Measurements from ENCODE around the gene COPS7B. TPM values are rescaled to one million over a fixed set of nuclear protein-coding genes. Genes with fewer than 3 reads are reported as not detected.

The COPS7B gene
- total RNA-seq, 1 experiment from 2014 or later: 57.1 TPM

DNA sequence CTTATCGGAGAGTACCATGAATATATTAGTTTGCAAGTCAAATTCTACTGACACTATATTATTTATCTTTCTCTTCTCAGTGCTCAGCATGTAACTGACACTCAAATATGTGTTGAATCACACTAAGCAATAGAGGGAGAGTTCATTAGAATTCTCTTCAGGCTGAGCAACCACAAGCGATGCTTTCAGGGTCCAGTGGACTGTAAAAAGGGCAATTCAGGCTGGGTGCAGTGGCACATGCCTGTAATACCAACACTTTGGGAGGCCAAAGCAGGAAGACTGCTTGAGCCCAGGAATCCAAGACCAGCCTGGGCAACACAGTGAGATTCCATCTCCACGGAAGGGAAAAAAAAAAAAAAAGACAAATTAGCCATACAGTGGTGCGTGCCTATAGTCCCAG lies 21.5 kb upstream of the COPS7B start (continued):
- no peak for TF ChIP-seq GABPB1 (CRISPR knock-in tag; IDR thresholded peaks at IDR 0.05)
- TF ChIP-seq, protein P1, sequence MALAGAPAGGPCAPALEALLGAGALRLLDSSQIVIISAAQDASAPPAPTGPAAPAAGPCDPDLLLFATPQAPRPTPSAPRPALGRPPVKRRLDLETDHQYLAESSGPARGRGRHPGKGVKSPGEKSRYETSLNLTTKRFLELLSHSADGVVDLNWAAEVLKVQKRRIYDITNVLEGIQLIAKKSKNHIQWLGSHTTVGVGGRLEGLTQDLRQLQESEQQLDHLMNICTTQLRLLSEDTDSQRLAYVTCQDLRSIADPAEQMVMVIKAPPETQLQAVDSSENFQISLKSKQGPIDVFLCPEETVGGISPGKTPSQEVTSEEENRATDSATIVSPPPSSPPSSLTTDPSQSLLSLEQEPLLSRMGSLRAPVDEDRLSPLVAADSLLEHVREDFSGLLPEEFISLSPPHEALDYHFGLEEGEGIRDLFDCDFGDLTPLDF (CRISPR knock-in tag; IDR thresholded peaks at IDR 0.05): no peak
- TF ChIP-seq, protein P2, sequence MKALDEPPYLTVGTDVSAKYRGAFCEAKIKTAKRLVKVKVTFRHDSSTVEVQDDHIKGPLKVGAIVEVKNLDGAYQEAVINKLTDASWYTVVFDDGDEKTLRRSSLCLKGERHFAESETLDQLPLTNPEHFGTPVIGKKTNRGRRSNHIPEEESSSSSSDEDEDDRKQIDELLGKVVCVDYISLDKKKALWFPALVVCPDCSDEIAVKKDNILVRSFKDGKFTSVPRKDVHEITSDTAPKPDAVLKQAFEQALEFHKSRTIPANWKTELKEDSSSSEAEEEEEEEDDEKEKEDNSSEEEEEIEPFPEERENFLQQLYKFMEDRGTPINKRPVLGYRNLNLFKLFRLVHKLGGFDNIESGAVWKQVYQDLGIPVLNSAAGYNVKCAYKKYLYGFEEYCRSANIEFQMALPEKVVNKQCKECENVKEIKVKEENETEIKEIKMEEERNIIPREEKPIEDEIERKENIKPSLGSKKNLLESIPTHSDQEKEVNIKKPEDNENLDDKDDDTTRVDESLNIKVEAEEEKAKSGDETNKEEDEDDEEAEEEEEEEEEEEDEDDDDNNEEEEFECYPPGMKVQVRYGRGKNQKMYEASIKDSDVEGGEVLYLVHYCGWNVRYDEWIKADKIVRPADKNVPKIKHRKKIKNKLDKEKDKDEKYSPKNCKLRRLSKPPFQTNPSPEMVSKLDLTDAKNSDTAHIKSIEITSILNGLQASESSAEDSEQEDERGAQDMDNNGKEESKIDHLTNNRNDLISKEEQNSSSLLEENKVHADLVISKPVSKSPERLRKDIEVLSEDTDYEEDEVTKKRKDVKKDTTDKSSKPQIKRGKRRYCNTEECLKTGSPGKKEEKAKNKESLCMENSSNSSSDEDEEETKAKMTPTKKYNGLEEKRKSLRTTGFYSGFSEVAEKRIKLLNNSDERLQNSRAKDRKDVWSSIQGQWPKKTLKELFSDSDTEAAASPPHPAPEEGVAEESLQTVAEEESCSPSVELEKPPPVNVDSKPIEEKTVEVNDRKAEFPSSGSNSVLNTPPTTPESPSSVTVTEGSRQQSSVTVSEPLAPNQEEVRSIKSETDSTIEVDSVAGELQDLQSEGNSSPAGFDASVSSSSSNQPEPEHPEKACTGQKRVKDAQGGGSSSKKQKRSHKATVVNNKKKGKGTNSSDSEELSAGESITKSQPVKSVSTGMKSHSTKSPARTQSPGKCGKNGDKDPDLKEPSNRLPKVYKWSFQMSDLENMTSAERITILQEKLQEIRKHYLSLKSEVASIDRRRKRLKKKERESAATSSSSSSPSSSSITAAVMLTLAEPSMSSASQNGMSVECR (CRISPR knock-in tag; IDR thresholded peaks at IDR 0.05; ENCODE audit: borderline replicate concordance): no peak
- TF ChIP-seq, protein P3, sequence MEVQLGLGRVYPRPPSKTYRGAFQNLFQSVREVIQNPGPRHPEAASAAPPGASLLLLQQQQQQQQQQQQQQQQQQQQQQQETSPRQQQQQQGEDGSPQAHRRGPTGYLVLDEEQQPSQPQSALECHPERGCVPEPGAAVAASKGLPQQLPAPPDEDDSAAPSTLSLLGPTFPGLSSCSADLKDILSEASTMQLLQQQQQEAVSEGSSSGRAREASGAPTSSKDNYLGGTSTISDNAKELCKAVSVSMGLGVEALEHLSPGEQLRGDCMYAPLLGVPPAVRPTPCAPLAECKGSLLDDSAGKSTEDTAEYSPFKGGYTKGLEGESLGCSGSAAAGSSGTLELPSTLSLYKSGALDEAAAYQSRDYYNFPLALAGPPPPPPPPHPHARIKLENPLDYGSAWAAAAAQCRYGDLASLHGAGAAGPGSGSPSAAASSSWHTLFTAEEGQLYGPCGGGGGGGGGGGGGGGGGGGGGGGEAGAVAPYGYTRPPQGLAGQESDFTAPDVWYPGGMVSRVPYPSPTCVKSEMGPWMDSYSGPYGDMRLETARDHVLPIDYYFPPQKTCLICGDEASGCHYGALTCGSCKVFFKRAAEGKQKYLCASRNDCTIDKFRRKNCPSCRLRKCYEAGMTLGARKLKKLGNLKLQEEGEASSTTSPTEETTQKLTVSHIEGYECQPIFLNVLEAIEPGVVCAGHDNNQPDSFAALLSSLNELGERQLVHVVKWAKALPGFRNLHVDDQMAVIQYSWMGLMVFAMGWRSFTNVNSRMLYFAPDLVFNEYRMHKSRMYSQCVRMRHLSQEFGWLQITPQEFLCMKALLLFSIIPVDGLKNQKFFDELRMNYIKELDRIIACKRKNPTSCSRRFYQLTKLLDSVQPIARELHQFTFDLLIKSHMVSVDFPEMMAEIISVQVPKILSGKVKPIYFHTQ (CRISPR knock-in tag; IDR thresholded peaks at IDR 0.05): no peak

DNA sequence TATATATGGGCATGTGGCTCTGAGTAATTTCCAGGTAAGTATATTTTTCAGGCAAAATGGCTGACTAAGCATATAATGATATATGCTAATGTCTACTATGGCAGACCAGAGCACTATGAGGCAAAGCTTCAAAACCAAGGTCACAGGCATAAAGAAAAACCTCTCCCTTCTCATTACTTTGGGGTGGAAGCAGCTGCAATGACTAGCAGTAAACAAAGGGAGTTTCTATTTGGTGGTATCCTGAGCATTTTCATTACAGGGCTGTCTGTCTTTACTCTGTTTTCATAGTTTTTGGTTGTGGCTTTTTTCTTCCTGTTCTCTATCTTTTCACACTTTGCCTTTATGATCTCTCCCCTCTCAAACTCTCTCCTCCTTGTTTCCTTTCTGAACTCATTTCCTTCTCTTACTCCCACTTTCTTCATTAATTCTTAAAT lies 20.7 kb upstream of the COPS7B start:
- Mint-ChIP-seq H3K4me1 (peaks cover 9% of the 10 kb centered on the region), H3K27me3 (ENCODE audit: low read depth) (no peaks in the 10 kb centered on the region), H3K9me3 (no peaks in the 10 kb centered on the region), H3K27ac (no peak overlapping the region), H3K4me3 (no peak overlapping the region), H3K36me3 (no peaks in the 10 kb centered on the region)
- DNase-seq (ENCODE audit: low spot score) (no peak), ATAC-seq (no peak)
- CTCF ChIA-PET: interaction anchor here (0.8 kb wide), 1 partner anchor 29 kb away, joined by 4 read pairs; no protein-coding TSS in a partner anchor
- POLR2A ChIA-PET: no interaction called here
- TF ChIP-seq, protein P4, sequence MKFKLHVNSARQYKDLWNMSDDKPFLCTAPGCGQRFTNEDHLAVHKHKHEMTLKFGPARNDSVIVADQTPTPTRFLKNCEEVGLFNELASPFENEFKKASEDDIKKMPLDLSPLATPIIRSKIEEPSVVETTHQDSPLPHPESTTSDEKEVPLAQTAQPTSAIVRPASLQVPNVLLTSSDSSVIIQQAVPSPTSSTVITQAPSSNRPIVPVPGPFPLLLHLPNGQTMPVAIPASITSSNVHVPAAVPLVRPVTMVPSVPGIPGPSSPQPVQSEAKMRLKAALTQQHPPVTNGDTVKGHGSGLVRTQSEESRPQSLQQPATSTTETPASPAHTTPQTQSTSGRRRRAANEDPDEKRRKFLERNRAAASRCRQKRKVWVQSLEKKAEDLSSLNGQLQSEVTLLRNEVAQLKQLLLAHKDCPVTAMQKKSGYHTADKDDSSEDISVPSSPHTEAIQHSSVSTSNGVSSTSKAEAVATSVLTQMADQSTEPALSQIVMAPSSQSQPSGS (CRISPR knock-in tag; IDR thresholded peaks at IDR 0.05; ENCODE audit: borderline replicate concordance, low read depth): no peak
- TF ChIP-seq ZNF416 (CRISPR knock-in tag; IDR thresholded peaks at IDR 0.05) (no peak), EMX1 (CRISPR knock-in tag; IDR thresholded peaks at IDR 0.05) (no peak), FOXP1 (CRISPR knock-in tag; IDR thresholded peaks at IDR 0.05; ENCODE audit: borderline replicate concordance) (no peak), TCF7 (CRISPR knock-in tag; IDR thresholded peaks at IDR 0.05; ENCODE audit: low read depth) (no peak), ZNF138 (CRISPR knock-in tag; conservative IDR thresholded peaks at IDR 0.05) (no peak), ELF4 (CRISPR knock-in tag; IDR thresholded peaks at IDR 0.05; ENCODE audit: low read depth) (no peak), KAT7 (CRISPR knock-in tag; IDR thresholded peaks at IDR 0.05; ENCODE audit: borderline replicate concordance) (no peak)
- TF ChIP-seq, protein P5, sequence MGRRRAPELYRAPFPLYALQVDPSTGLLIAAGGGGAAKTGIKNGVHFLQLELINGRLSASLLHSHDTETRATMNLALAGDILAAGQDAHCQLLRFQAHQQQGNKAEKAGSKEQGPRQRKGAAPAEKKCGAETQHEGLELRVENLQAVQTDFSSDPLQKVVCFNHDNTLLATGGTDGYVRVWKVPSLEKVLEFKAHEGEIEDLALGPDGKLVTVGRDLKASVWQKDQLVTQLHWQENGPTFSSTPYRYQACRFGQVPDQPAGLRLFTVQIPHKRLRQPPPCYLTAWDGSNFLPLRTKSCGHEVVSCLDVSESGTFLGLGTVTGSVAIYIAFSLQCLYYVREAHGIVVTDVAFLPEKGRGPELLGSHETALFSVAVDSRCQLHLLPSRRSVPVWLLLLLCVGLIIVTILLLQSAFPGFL (CRISPR knock-in tag; IDR thresholded peaks at IDR 0.05; ENCODE audit: borderline replicate concordance): no peak
- TF ChIP-seq, protein P1 (CRISPR knock-in tag; IDR thresholded peaks at IDR 0.05): no peak
- TF ChIP-seq, protein P6, sequence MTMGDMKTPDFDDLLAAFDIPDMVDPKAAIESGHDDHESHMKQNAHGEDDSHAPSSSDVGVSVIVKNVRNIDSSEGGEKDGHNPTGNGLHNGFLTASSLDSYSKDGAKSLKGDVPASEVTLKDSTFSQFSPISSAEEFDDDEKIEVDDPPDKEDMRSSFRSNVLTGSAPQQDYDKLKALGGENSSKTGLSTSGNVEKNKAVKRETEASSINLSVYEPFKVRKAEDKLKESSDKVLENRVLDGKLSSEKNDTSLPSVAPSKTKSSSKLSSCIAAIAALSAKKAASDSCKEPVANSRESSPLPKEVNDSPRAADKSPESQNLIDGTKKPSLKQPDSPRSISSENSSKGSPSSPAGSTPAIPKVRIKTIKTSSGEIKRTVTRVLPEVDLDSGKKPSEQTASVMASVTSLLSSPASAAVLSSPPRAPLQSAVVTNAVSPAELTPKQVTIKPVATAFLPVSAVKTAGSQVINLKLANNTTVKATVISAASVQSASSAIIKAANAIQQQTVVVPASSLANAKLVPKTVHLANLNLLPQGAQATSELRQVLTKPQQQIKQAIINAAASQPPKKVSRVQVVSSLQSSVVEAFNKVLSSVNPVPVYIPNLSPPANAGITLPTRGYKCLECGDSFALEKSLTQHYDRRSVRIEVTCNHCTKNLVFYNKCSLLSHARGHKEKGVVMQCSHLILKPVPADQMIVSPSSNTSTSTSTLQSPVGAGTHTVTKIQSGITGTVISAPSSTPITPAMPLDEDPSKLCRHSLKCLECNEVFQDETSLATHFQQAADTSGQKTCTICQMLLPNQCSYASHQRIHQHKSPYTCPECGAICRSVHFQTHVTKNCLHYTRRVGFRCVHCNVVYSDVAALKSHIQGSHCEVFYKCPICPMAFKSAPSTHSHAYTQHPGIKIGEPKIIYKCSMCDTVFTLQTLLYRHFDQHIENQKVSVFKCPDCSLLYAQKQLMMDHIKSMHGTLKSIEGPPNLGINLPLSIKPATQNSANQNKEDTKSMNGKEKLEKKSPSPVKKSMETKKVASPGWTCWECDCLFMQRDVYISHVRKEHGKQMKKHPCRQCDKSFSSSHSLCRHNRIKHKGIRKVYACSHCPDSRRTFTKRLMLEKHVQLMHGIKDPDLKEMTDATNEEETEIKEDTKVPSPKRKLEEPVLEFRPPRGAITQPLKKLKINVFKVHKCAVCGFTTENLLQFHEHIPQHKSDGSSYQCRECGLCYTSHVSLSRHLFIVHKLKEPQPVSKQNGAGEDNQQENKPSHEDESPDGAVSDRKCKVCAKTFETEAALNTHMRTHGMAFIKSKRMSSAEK (CRISPR knock-in tag; IDR thresholded peaks at IDR 0.05; ENCODE audit: borderline replicate concordance): no peak
- TF ChIP-seq, protein P3 (CRISPR knock-in tag; IDR thresholded peaks at IDR 0.05): no peak

Data from WTC11 (cell line).